H9 (cell line): Measurements from ENCODE around the gene GABRG2. TPM values are rescaled to one million over a fixed set of nuclear protein-coding genes. Genes with fewer than 3 reads are reported as not detected.

Source experiments
- DNase-seq: peaks from one replicate; pipeline ENCODE4 v3.0.0-alpha.2; 2017
- H2AFZ ChIP-seq: one replicate; pipeline ENCODE4 v1.6.1; 2013; ENCODE audit warnings: mild to moderate bottlenecking, low read length, control low read depth, moderate library complexity
- H2AK5ac ChIP-seq: 2 replicates; pipeline ENCODE4 v1.6.1; 2013; ENCODE audit warnings: low read length, control low read depth, mixed read lengths; ENCODE audit not compliant: insufficient read length
- H2BK120ac ChIP-seq: one replicate; pipeline ENCODE4 v1.6.1; 2013; ENCODE audit warnings: low read depth, mild to moderate bottlenecking, low read length, control low read depth, inconsistent platforms; ENCODE audit not compliant: poor library complexity, severe bottlenecking
- H2BK12ac ChIP-seq: 2 replicates; pipeline ENCODE4 v1.6.1; 2013; ENCODE audit warnings: low read length, control low read depth, mixed read lengths, low read depth; ENCODE audit not compliant: insufficient read length
- H2BK15ac ChIP-seq: 2 replicates; pipeline ENCODE4 v1.6.1; 2013; ENCODE audit warnings: low read depth, low read length, control low read depth
- H2BK20ac ChIP-seq: one replicate; pipeline ENCODE4 v1.6.1; 2013; ENCODE audit warnings: low read depth, mild to moderate bottlenecking, low read length, control low read depth, inconsistent platforms; ENCODE audit not compliant: poor library complexity, severe bottlenecking
- H2BK5ac ChIP-seq: 2 replicates; pipeline ENCODE4 v1.6.1; 2013; ENCODE audit warnings: low read length, control low read depth, mixed read lengths; ENCODE audit not compliant: insufficient read length
- H3K14ac ChIP-seq: 2 replicates; pipeline ENCODE4 v1.6.1; 2013; ENCODE audit warnings: low read length, control low read depth; ENCODE audit not compliant: insufficient read depth
- H3K18ac ChIP-seq: 2 replicates; pipeline ENCODE4 v1.6.1; 2013; ENCODE audit warnings: low read depth, mild to moderate bottlenecking, mixed read lengths, low read length, control low read depth; ENCODE audit not compliant: insufficient read length
- H3K23ac ChIP-seq: 2 replicates; pipeline ENCODE4 v1.6.1; 2013; ENCODE audit warnings: low read length, control low read depth, mixed read lengths, low read depth; ENCODE audit not compliant: insufficient read length
- H3K23me2 ChIP-seq: 2 replicates; pipeline ENCODE4 v1.6.1; 2013; ENCODE audit warnings: low read depth, mild to moderate bottlenecking, mixed read lengths, low read length, control low read depth; ENCODE audit not compliant: insufficient read length, poor library complexity, severe bottlenecking
- H3K27ac ChIP-seq: 2 replicates; pipeline ENCODE4 v1.5.1; 2013; ENCODE audit warnings: low read length, control low read depth, mixed read lengths, low read depth; ENCODE audit not compliant: insufficient read length
- H3K27me3 ChIP-seq: 2 replicates; pipeline ENCODE4 v1.6.1; 2013; ENCODE audit warnings: low read length, control low read depth, inconsistent platforms; ENCODE audit not compliant: insufficient read depth
- H3K4ac ChIP-seq: 2 replicates; pipeline ENCODE4 v1.6.1; 2013; ENCODE audit warnings: low read depth, mild to moderate bottlenecking, control low read depth, inconsistent platforms, low read length, moderate library complexity
- H3K4me1 ChIP-seq: 2 replicates; pipeline ENCODE4 v1.6.1; 2013; ENCODE audit warnings: low read length, control low read depth, inconsistent platforms; ENCODE audit not compliant: insufficient read depth
- H3K4me2 ChIP-seq: 2 replicates; pipeline ENCODE4 v1.6.1; 2013; ENCODE audit warnings: low read length, control low read depth, mixed read lengths; ENCODE audit not compliant: insufficient read length, insufficient read depth
- H3K56ac ChIP-seq: 2 replicates; pipeline ENCODE4 v1.6.1; 2013; ENCODE audit warnings: low read depth, mild to moderate bottlenecking, mixed read lengths, low read length, control low read depth; ENCODE audit not compliant: insufficient read length
- H3K79me1 ChIP-seq: 2 replicates; pipeline ENCODE4 v1.6.1; 2013; ENCODE audit warnings: low read depth, mild to moderate bottlenecking, moderate library complexity, low read length, control low read depth, inconsistent platforms; ENCODE audit not compliant: insufficient read depth, poor library complexity, severe bottlenecking
- H3K79me2 ChIP-seq: 2 replicates; pipeline ENCODE4 v1.6.1; 2013; ENCODE audit warnings: low read length, control low read depth, inconsistent platforms; ENCODE audit not compliant: insufficient read depth
- H3K9ac ChIP-seq: 2 replicates; pipeline ENCODE4 v1.6.1; 2013; ENCODE audit warnings: low read length, control low read depth, mixed read lengths; ENCODE audit not compliant: insufficient read length; ENCODE audit errors: extremely low read depth
- H3K9me3 ChIP-seq: one replicate; pipeline ENCODE4 v1.6.1; 2013; ENCODE audit warnings: low read depth, low read length, inconsistent platforms; ENCODE audit not compliant: control insufficient read depth
- H3T11ph ChIP-seq: one replicate; pipeline ENCODE4 v1.6.1; 2013; ENCODE audit warnings: mild to moderate bottlenecking, low read length, control low read depth, inconsistent platforms
- H4K20me1 ChIP-seq: one replicate; pipeline ENCODE4 v1.6.1; 2013; ENCODE audit not compliant: control insufficient read depth, insufficient read length, insufficient read depth
- H4K5ac ChIP-seq: 2 replicates; pipeline ENCODE4 v1.6.1; 2013; ENCODE audit warnings: low read depth, mild to moderate bottlenecking, mixed read lengths, low read length, control low read depth; ENCODE audit not compliant: insufficient read length
- H4K8ac ChIP-seq: replicated peaks from 2 replicates; pipeline ENCODE4 v1.6.1; 2013; ENCODE audit warnings: low read length, control low read depth, mixed read lengths, low read depth; ENCODE audit not compliant: insufficient read length
- H4K91ac ChIP-seq: 2 replicates; pipeline ENCODE4 v1.6.1; 2013; ENCODE audit warnings: low read depth, mild to moderate bottlenecking, moderate library complexity, mixed read lengths, low read length, control low read depth; ENCODE audit not compliant: insufficient read length
- H3K27ac Mint-ChIP-seq, 3 experiments: 2 replicates in 2 of 3; 3 replicates in 1 of 3; pipeline ENCODE4 v1.8.0; 2020 to 2021; ENCODE audit warnings: mixed read lengths in 3 of 3, mild to moderate bottlenecking in 1 of 3, moderate library complexity in 1 of 3
- H3K27me3 Mint-ChIP-seq: 2 replicates; pipeline ENCODE4 v1.8.0; 2021; ENCODE audit warnings: low read depth, mild to moderate bottlenecking, moderate library complexity, mixed read lengths
- H3K36me3 Mint-ChIP-seq, 3 experiments: 2 replicates in 2 of 3; 3 replicates in 1 of 3; pipeline ENCODE4 v1.8.0; 2020 to 2021; ENCODE audit warnings: low read depth in 3 of 3, mixed read lengths in 3 of 3; ENCODE audit not compliant: insufficient read depth in 1 of 3
- H3K4me1 Mint-ChIP-seq, 2 experiments: 2 replicates each; pipeline ENCODE4 v1.8.0; 2020; ENCODE audit warnings: mixed read lengths in 2 of 2
- H3K4me3 Mint-ChIP-seq, 2 experiments: 2 replicates in 1 of 2; 3 replicates in 1 of 2; pipeline ENCODE4 v1.8.0; 2020 to 2021; ENCODE audit warnings: mild to moderate bottlenecking in 2 of 2, mixed read lengths in 2 of 2, moderate library complexity in 1 of 2
- H3K9me3 Mint-ChIP-seq, 2 experiments: 2 replicates in 1 of 2; 3 replicates in 1 of 2; pipeline ENCODE4 v1.8.0; 2020; ENCODE audit warnings: mild to moderate bottlenecking in 2 of 2, mixed read lengths in 2 of 2, moderate library complexity in 1 of 2
- CTCF ChIP-seq: fragments of 200-600 bp; sonication (generic); conservative IDR thresholded peaks from 3 replicates; pipeline ENCODE4 v1.8.0; 2021; ENCODE audit warnings: antibody characterized with exemption, mild to moderate bottlenecking
- WGBS: extraction: QIAGEN DNeasy Blood & Tissue Kit; methylation state at CpG from one replicate; pipeline ENCODE4 v1.1.7; 2013; ENCODE audit warnings: missing lambda C conversion rate, low lambda C conversion rate, mixed read lengths; ENCODE audit not compliant: insufficient read length; ENCODE audit errors: extremely low coverage; 5-methylcytosine and 5-hydroxymethylcytosine counted together
- total RNA-seq: library from RNA; stranded (reverse); gene quantifications from 2 replicates; pipeline ENCODE4 v1.2.1, GENCODE V29; 2021

The GABRG2 gene
- total RNA-seq, 1 experiment from 2014 or later = 0.98 TPM

DNA sequence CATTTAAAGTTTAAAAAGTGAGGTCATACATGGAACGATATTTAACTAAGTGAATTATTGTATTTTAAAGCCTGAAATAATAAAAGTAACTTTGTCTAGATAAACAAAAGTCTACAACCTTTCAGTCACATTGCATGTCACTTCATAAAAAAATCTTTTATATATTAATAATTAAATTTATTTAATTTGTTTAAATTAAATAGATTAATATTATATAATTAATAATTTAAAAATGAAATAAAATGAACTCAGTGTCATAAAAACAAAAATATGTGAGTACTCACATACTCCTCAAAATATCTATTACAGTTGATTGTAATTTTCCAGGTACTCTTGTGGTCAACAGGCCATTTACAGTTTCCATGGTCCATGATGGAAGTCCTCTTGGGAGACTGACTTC, 11.2 kb downstream of the GABRG2 start:
- Mint-ChIP-seq H3K27ac (no peak overlapping the region), H3K36me3 (no peaks in the 10 kb centered on the region), H3K4me3 (no peak overlapping the region), H3K9me3 (no peaks in the 10 kb centered on the region), H3K4me1 (peaks cover 2% of the 10 kb centered on the region in 2 experiments; a peak in 1 of 4 replicates), H3K27me3 (no peaks in the 10 kb centered on the region)
- Histone ChIP-seq H4K20me1 (no peaks in the 10 kb centered on the region), H3K56ac (no peak overlapping the region), H2AFZ (no peak overlapping the region), H3K79me2 (no peaks in the 10 kb centered on the region), H2BK15ac (no peak overlapping the region), H2BK20ac (no peak overlapping the region), H2BK5ac (no peak overlapping the region), H3K9ac (no peak overlapping the region), H3K23ac (no peak overlapping the region), H4K91ac (no peak overlapping the region), H3K27me3 (no peaks in the 10 kb centered on the region), H3T11ph (no peak overlapping the region), H2BK12ac (no peak overlapping the region), H4K5ac (no peak overlapping the region), H3K4me2 (no peak overlapping the region), H3K23me2 (no peaks in the 10 kb centered on the region), H3K14ac (no peak overlapping the region), H2AK5ac (no peak overlapping the region), H3K9me3 (no peaks in the 10 kb centered on the region), H3K79me1 (no peaks in the 10 kb centered on the region), H4K8ac (no peak overlapping the region), H3K4ac (no peak overlapping the region), H2BK120ac (no peak overlapping the region), H3K4me1 (no peaks in the 10 kb centered on the region; the same call in 1 of the 2 replicates), H3K18ac (no peak overlapping the region), H3K27ac (no peak overlapping the region)
- TF ChIP-seq CTCF = no peak
- no peak for DNase-seq
- WGBS = no CpG with 5 or more reads among the region's 1 CpG
